Thyroid gland (tissue), 4 donors: Measurements from ENCODE around the gene COL4A1.

Experiments used
- CTCF ChIP-seq, 6 experiments: fragments of 200-600 bp in 3 of 6; fragments of 450-650 bp in 3 of 6; sonication (generic) in 3 of 6; IDR thresholded peaks; one replicate each; pipeline ENCODE4 v1.5.1; 2016 to 2019; ENCODE audit warnings: antibody characterized with exemption in 6 of 6, mild to moderate bottlenecking in 2 of 6, inconsistent platforms in 1 of 6, moderate library complexity in 1 of 6
- POLR2A ChIP-seq, 2 donors: fragments of 450-650 bp; IDR thresholded peaks; one replicate each; pipeline ENCODE4 v1.6.1; 2017; ENCODE audit warnings: antibody characterized with exemption in 2 of 2, mild to moderate bottlenecking in 2 of 2, moderate library complexity in 1 of 2

- TF ChIP-seq CTCF (IDR thresholded peaks at IDR 0.05) (no peak), POLR2A (IDR thresholded peaks at IDR 0.05) (no peak)
Observed at GRCh38 chr13:110256126-110256905, 50.6 kb downstream of the COL4A1 start.
